ENCODE results near the gene AUTS2.

The AUTS2 gene

GRCh38 chr7:69827140-69827539 is 228.9 kb downstream of the AUTS2 start:
- Mint-ChIP-seq H3K36me3 (ENCODE audit: low read depth) (peaks cover 5% of the 10 kb centered on the region), H3K27ac (no peak overlapping the region), H3K9me3 (peaks cover 5% of the 10 kb centered on the region), H3K4me1 (peaks cover 34% of the 10 kb centered on the region), H3K4me3 (no peak overlapping the region), H3K27me3 (ENCODE audit: low read depth) (no peaks in the 10 kb centered on the region)
- no peak for TF ChIP-seq CTCF (IDR thresholded peaks at IDR 0.05; ENCODE audit: unreplicated experiment in 3 of 3)

GRCh38 chr7:69827558-69827957 is 229.3 kb downstream of the AUTS2 start:
- no peak overlapping the region for H3K4me3 Mint-ChIP-seq
- no peak overlapping the region for H3K27ac Mint-ChIP-seq
- H3K27me3 Mint-ChIP-seq (ENCODE audit: low read depth): no peaks in the 10 kb centered on the region
- peaks cover 30% of the 10 kb centered on the region for H3K4me1 Mint-ChIP-seq
- no peak for TF ChIP-seq CTCF (IDR thresholded peaks at IDR 0.05; ENCODE audit: unreplicated experiment in 3 of 3)
- H3K36me3 Mint-ChIP-seq (ENCODE audit: low read depth): peaks cover 5% of the 10 kb centered on the region
- H3K9me3 Mint-ChIP-seq: peaks cover 5% of the 10 kb centered on the region

GRCh38 chr7:69832356-69832755 is 234.1 kb downstream of the AUTS2 start:
- TF ChIP-seq CTCF (IDR thresholded peaks at IDR 0.05; ENCODE audit: unreplicated experiment in 3 of 3): no peak
- no peak overlapping the region for H3K27ac Mint-ChIP-seq
- H3K27me3 Mint-ChIP-seq (ENCODE audit: low read depth): no peaks in the 10 kb centered on the region
- peaks cover 5% of the 10 kb centered on the region for H3K36me3 Mint-ChIP-seq (ENCODE audit: low read depth)
- H3K4me3 Mint-ChIP-seq: no peak overlapping the region
- peaks cover 5% of the 10 kb centered on the region for H3K9me3 Mint-ChIP-seq
- peaks cover 12% of the 10 kb centered on the region for H3K4me1 Mint-ChIP-seq

GRCh38 chr7:69833964-69834363 is 235.7 kb downstream of the AUTS2 start:
- H3K27me3 Mint-ChIP-seq (ENCODE audit: low read depth): no peaks in the 10 kb centered on the region
- no peak for TF ChIP-seq CTCF (IDR thresholded peaks at IDR 0.05; ENCODE audit: unreplicated experiment in 3 of 3)
- no peaks in the 10 kb centered on the region for H3K9me3 Mint-ChIP-seq
- H3K27ac Mint-ChIP-seq: no peak overlapping the region
- H3K36me3 Mint-ChIP-seq (ENCODE audit: low read depth): no peaks in the 10 kb centered on the region
- H3K4me1 Mint-ChIP-seq: peaks cover 17% of the 10 kb centered on the region
- H3K4me3 Mint-ChIP-seq: no peak overlapping the region

GRCh38 chr7:69836702-69837101 is 238.4 kb downstream of the AUTS2 start:
- TF ChIP-seq CTCF (IDR thresholded peaks at IDR 0.05; ENCODE audit: unreplicated experiment in 3 of 3): no peak
- H3K27me3 Mint-ChIP-seq (ENCODE audit: low read depth): no peaks in the 10 kb centered on the region
- H3K4me1 Mint-ChIP-seq: peaks cover 22% of the 10 kb centered on the region
- H3K36me3 Mint-ChIP-seq (ENCODE audit: low read depth): no peaks in the 10 kb centered on the region
- no peaks in the 10 kb centered on the region for H3K9me3 Mint-ChIP-seq
- H3K27ac Mint-ChIP-seq: no peak overlapping the region
- no peak overlapping the region for H3K4me3 Mint-ChIP-seq

- Mint-ChIP-seq H3K9me3 (no peaks in the 10 kb centered on the region), H3K27ac (no peak overlapping the region), H3K36me3 (ENCODE audit: low read depth) (no peaks in the 10 kb centered on the region), H3K4me1 (peaks cover 22% of the 10 kb centered on the region), H3K27me3 (ENCODE audit: low read depth) (no peaks in the 10 kb centered on the region), H3K4me3 (no peak overlapping the region)
- TF ChIP-seq CTCF (IDR thresholded peaks at IDR 0.05; ENCODE audit: unreplicated experiment in 3 of 3): no peak
Measured at GRCh38 chr7:69837387-69838068, 239.3 kb downstream of the AUTS2 start.
